GM20431 (cell line): ENCODE measurements around the gene SSTR5.
"Not testable (repeated sequence)": the region's sequence is repeated elsewhere in the genome, so short reads cannot be mapped to it uniquely, and the experiment has no call there.

ENCODE experiments used
- in situ Hi-C: fragments of 300-500 bp; cut with MseI, MboI; formaldehyde crosslinking; loops from one replicate; pipeline ENCODE4 v1.15.0; 2020; ENCODE audit warnings: low sequenced_read_pairs; ENCODE audit not compliant: unreplicated experiment

SSTR5 gene

GRCh38 chr16:1072526-1073261, at the start of gene SSTR5:
SSTR5 (plus strand) TSS chr16:1072747; CDS start chr16:1078869, 6,122 bp downstream.
- in situ Hi-C loops = no loop called here

- in situ Hi-C loops = no loop called here
Measured at GRCh38 chr16:1024138-1024537, 48.4 kb upstream of the SSTR5 start.

GRCh38 chr16:1025183-1025809, 47.3 kb upstream of the SSTR5 start:
- in situ Hi-C loops = not testable (repeated sequence)

GRCh38 chr16:1026057-1026783, 46.3 kb upstream of the SSTR5 start:
- in situ Hi-C loops = no loop called here

- in situ Hi-C loops = no loop called here
Measured at GRCh38 chr16:1026784-1027500, 45.6 kb upstream of the SSTR5 start.

- in situ Hi-C loops = no loop called here
Measured at GRCh38 chr16:1027501-1027815, 45.1 kb upstream of the SSTR5 start.

GRCh38 chr16:1028056-1028455, 44.5 kb upstream of the SSTR5 start:
- in situ Hi-C loops = no loop called here

- in situ Hi-C loops = no loop called here
Measured at GRCh38 chr16:1028524-1029258, 43.9 kb upstream of the SSTR5 start.

- in situ Hi-C loops = no loop called here
Measured at GRCh38 chr16:1029259-1029545, 43.3 kb upstream of the SSTR5 start.

- in situ Hi-C loops = no loop called here
Measured at GRCh38 chr16:1030473-1030901, 42.1 kb upstream of the SSTR5 start.

- in situ Hi-C loops = no loop called here
Measured at GRCh38 chr16:1031666-1032065, 40.9 kb upstream of the SSTR5 start.

- in situ Hi-C loops = no loop called here
Measured at GRCh38 chr16:1032607-1033006, 39.9 kb upstream of the SSTR5 start.

- in situ Hi-C loops = no loop called here
Measured at GRCh38 chr16:1033128-1033679, 39.3 kb upstream of the SSTR5 start.

GRCh38 chr16:1034230-1035065, 38.1 kb upstream of the SSTR5 start:
- in situ Hi-C loops = no loop called here

- in situ Hi-C loops = no loop called here
Measured at GRCh38 chr16:1035066-1035415, 37.5 kb upstream of the SSTR5 start.

GRCh38 chr16:1036166-1036565, 36.4 kb upstream of the SSTR5 start:
- in situ Hi-C loops = no loop called here

- in situ Hi-C loops = no loop called here
Measured at GRCh38 chr16:1036726-1037393, 35.7 kb upstream of the SSTR5 start.

GRCh38 chr16:1037394-1038257, 34.9 kb upstream of the SSTR5 start:
- in situ Hi-C loops = no loop called here
